Measurements from ENCODE around the gene MRPL34. TPM values are rescaled to one million over a fixed set of nuclear protein-coding genes. Genes with fewer than 3 reads are reported as not detected.

The MRPL34 gene
- total and polyA plus RNA-seq, 9 of the 15 experiments (the other 6 are each of a cell fraction or from before 2014, with no cell fraction given): 11.5 to 256 (median 72.5) TPM

DNA sequence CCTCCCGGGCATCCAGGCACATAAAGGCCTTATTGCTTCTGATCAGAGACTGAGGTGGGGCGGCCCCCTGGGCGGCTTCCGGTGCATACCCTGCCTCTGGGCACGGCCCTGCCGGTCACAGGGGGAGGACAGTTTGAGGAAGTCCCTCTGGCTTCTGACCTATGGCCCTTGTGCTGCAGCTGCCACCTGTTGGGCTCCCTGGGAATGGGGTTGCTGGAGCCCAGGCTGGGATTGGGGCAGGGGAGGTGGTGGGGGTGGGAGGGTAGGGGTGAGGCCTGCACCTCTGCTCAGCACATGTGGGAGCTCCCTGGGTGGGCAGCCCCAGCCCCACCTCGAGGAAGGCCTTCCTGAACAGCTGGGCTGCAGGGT, 18.3 kb downstream of the MRPL34 start:
- CTCF ChIA-PET (ENCODE audit: low intra/inter-chr PET ratio): no interaction called here
- Histone ChIP-seq H3K36me3 (ENCODE audit: control insufficient read depth, insufficient read depth, low read length) (peaks cover 41% of the 10 kb centered on the region), H3K4me2 (ENCODE audit: insufficient read depth, low read length) (no peak overlapping the region), H3K4me3 (no peak overlapping the region), H3K9ac (ENCODE audit: insufficient read depth in 1 of 2, low read depth in 2 of 2, low read length in 2 of 2) (no peak overlapping the region; a peak in 1 of 4 replicates), H3K27me3 (ENCODE audit: control insufficient read depth in 2 of 2, insufficient read depth in 2 of 2, low read length in 2 of 2) (no peaks in the 10 kb centered on the region), H3K9me1 (ENCODE audit: control insufficient read depth, insufficient read depth, low read length) (peaks cover 4% of the 10 kb centered on the region), H4K20me1 (replicated peaks; ENCODE audit: control insufficient read depth, insufficient read depth, low read length) (no peaks in the 10 kb centered on the region; the same call in 1 of the 2 replicates), H3K79me2 (ENCODE audit: control insufficient read depth, insufficient read depth, low read length) (no peaks in the 10 kb centered on the region), H2AFZ (ENCODE audit: low read depth, low read length) (no peak overlapping the region), H3K9me3 (replicated peaks; ENCODE audit: control insufficient read depth, insufficient read depth, low read depth, low read length) (no peaks in the 10 kb centered on the region), H3K27ac (ENCODE audit: extremely low read depth, low read depth, low read length) (no peak overlapping the region), H3K4me1 (replicated peaks in 1 of 2; ENCODE audit: control insufficient read depth in 2 of 2, insufficient read depth in 2 of 2, low read length in 2 of 2) (peaks cover 3 to 46% of the 10 kb centered on the region in 2 experiments; a peak in 4 of 5 replicates)
- in situ Hi-C loops (cut with MboI): no loop called here
- DNase-seq (ENCODE audit: extremely low read depth in 1 of 4, low spot score in 3 of 4): peak in 1 of 4 experiments; percentile 18
- no TSS peak for BruUV-seq (replicated peaks)
- ATAC-seq: no peak
- 57% methylated on average over 5 of the region's 7 CpGs for WGBS (ENCODE audit: insufficient coverage, low coverage, missing lambda C conversion rate)
- no peak for FAIRE-seq
- POLR2A ChIA-PET: interaction anchor here (0.7 to 6.9 kb wide), 2 partner anchors 10 to 12 kb away, joined by 3 to 41 read pairs; partner anchors contain the start of gene ANO8
- intact Hi-C loops (cut with micrococcal nuclease): no loop called here
- TF ChIP-seq, protein P1, sequence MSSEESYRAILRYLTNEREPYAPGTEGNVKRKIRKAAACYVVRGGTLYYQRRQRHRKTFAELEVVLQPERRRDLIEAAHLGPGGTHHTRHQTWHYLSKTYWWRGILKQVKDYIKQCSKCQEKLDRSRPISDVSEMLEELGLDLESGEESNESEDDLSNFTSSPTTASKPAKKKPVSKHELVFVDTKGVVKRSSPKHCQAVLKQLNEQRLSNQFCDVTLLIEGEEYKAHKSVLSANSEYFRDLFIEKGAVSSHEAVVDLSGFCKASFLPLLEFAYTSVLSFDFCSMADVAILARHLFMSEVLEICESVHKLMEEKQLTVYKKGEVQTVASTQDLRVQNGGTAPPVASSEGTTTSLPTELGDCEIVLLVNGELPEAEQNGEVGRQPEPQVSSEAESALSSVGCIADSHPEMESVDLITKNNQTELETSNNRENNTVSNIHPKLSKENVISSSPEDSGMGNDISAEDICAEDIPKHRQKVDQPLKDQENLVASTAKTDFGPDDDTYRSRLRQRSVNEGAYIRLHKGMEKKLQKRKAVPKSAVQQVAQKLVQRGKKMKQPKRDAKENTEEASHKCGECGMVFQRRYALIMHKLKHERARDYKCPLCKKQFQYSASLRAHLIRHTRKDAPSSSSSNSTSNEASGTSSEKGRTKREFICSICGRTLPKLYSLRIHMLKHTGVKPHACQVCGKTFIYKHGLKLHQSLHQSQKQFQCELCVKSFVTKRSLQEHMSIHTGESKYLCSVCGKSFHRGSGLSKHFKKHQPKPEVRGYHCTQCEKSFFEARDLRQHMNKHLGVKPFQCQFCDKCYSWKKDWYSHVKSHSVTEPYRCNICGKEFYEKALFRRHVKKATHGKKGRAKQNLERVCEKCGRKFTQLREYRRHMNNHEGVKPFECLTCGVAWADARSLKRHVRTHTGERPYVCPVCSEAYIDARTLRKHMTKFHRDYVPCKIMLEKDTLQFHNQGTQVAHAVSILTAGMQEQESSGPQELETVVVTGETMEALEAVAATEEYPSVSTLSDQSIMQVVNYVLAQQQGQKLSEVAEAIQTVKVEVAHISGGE (CRISPR knock-in tag; IDR thresholded peaks at IDR 0.05): no peak
- TF ChIP-seq POLR2G (IDR thresholded peaks at IDR 0.05; ENCODE audit: low read depth, low read length): peak; percentile 56; the same call in 1 of the 2 replicates
- TF ChIP-seq, protein P2, sequence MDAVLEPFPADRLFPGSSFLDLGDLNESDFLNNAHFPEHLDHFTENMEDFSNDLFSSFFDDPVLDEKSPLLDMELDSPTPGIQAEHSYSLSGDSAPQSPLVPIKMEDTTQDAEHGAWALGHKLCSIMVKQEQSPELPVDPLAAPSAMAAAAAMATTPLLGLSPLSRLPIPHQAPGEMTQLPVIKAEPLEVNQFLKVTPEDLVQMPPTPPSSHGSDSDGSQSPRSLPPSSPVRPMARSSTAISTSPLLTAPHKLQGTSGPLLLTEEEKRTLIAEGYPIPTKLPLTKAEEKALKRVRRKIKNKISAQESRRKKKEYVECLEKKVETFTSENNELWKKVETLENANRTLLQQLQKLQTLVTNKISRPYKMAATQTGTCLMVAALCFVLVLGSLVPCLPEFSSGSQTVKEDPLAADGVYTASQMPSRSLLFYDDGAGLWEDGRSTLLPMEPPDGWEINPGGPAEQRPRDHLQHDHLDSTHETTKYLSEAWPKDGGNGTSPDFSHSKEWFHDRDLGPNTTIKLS (IDR thresholded peaks at IDR 0.05; ENCODE audit: borderline replicate concordance, low read depth): no peak
- TF ChIP-seq CBX2 (IDR thresholded peaks at IDR 0.05; ENCODE audit: insufficient read depth, low read length, poor library complexity, severe bottlenecking): no peak
- TF ChIP-seq, protein P3, sequence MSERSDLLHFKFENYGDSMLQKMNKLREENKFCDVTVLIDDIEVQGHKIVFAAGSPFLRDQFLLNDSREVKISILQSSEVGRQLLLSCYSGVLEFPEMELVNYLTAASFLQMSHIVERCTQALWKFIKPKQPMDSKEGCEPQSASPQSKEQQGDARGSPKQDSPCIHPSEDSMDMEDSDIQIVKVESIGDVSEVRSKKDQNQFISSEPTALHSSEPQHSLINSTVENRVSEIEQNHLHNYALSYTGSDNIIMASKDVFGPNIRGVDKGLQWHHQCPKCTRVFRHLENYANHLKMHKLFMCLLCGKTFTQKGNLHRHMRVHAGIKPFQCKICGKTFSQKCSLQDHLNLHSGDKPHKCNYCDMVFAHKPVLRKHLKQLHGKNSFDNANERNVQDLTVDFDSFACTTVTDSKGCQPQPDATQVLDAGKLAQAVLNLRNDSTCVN (CRISPR knock-in tag; IDR thresholded peaks at IDR 0.05): no peak
- TF ChIP-seq, protein P4, sequence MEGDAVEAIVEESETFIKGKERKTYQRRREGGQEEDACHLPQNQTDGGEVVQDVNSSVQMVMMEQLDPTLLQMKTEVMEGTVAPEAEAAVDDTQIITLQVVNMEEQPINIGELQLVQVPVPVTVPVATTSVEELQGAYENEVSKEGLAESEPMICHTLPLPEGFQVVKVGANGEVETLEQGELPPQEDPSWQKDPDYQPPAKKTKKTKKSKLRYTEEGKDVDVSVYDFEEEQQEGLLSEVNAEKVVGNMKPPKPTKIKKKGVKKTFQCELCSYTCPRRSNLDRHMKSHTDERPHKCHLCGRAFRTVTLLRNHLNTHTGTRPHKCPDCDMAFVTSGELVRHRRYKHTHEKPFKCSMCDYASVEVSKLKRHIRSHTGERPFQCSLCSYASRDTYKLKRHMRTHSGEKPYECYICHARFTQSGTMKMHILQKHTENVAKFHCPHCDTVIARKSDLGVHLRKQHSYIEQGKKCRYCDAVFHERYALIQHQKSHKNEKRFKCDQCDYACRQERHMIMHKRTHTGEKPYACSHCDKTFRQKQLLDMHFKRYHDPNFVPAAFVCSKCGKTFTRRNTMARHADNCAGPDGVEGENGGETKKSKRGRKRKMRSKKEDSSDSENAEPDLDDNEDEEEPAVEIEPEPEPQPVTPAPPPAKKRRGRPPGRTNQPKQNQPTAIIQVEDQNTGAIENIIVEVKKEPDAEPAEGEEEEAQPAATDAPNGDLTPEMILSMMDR (IDR thresholded peaks at IDR 0.05 in 2 of 3, conservative IDR thresholded peaks at IDR 0.05 in 1 of 3; ENCODE audit: insufficient read depth in 2 of 3, low read depth in 1 of 3, low read length in 3 of 3): 0 out of 6 replicates have a peak, but pooled peaks of 1 of the 3 experiments have one; percentile 12
- TF ChIP-seq ZNF143 (CRISPR knock-in tag; IDR thresholded peaks at IDR 0.05): no peak
- no peak for TF ChIP-seq SMAD4 (CRISPR knock-in tag; conservative IDR thresholded peaks at IDR 0.05)
- no peak for TF ChIP-seq ILF3 (IDR thresholded peaks at IDR 0.05; ENCODE audit: borderline replicate concordance)
- no peak for TF ChIP-seq ZNF3 (CRISPR knock-in tag; IDR thresholded peaks at IDR 0.05)
- TF ChIP-seq TOE1 (IDR thresholded peaks at IDR 0.05; ENCODE audit: borderline replicate concordance): no peak
- TF ChIP-seq TOE1 (CRISPR knock-in tag; IDR thresholded peaks at IDR 0.05; ENCODE audit: borderline replicate concordance, low read depth): no peak

Data from K562 (cell line).